Liver (tissue), 9 donors: ENCODE measurements around the gene UBXN4. TPM values are rescaled to one million over a fixed set of nuclear protein-coding genes. Genes with fewer than 3 reads are reported as not detected.

ENCODE experiments used
- DNase-seq: peaks from one replicate; pipeline ENCODE4 v3.0.0-alpha.2; 2017; ENCODE audit warnings: low spot score
- H3K27ac ChIP-seq, 2 donors: one replicate each; pipeline ENCODE4 v1.7.0; 2013; ENCODE audit warnings: inconsistent platforms in 2 of 2, low read length in 2 of 2, control low read depth in 1 of 2, low read depth in 1 of 2, mild to moderate bottlenecking in 1 of 2
- H3K27me3 ChIP-seq, 4 donors: one replicate each; pipeline versions ENCODE4 v1.6.1 to v1.7.0; 2013; ENCODE audit warnings: low read length in 3 of 4, inconsistent platforms in 1 of 4, mild to moderate bottlenecking in 1 of 4, moderate library complexity in 1 of 4; ENCODE audit not compliant: control insufficient read depth in 4 of 4, insufficient read depth in 4 of 4
- H3K36me3 ChIP-seq, 4 donors: one replicate each; pipeline versions ENCODE4 v1.6.1 to v1.7.0; 2013; ENCODE audit warnings: low read length in 3 of 4, mild to moderate bottlenecking in 3 of 4, low read depth in 1 of 4, moderate library complexity in 1 of 4; ENCODE audit not compliant: control insufficient read depth in 4 of 4, insufficient read depth in 3 of 4
- H3K4me1 ChIP-seq, 4 donors: one replicate each; pipeline versions ENCODE4 v1.6.1 to v1.7.0; 2013; ENCODE audit warnings: low read length in 3 of 4, mild to moderate bottlenecking in 3 of 4, moderate library complexity in 1 of 4; ENCODE audit not compliant: control insufficient read depth in 4 of 4, insufficient read depth in 4 of 4
- H3K4me3 ChIP-seq, 3 donors: one replicate each; pipeline versions ENCODE4 v1.6.1 to v1.7.0; 2013; ENCODE audit warnings: low read length in 3 of 3, control low read depth in 1 of 3, low read depth in 1 of 3, mild to moderate bottlenecking in 1 of 3
- H3K9ac ChIP-seq, 2 donors: one replicate each; pipeline ENCODE4 v1.7.0; 2013; ENCODE audit warnings: low read length in 2 of 2, mild to moderate bottlenecking in 2 of 2, moderate library complexity in 2 of 2, control low read depth in 1 of 2, low read depth in 1 of 2
- H3K9me3 ChIP-seq, 4 donors: one replicate each; pipeline versions ENCODE4 v1.6.1 to v1.7.0; 2013; ENCODE audit warnings: low read length in 3 of 4; ENCODE audit not compliant: control insufficient read depth in 4 of 4
- ATF3 ChIP-seq: IDR thresholded peaks from 2 replicates; pipeline ENCODE4 v1.6.1; 2016; ENCODE audit warnings: antibody characterized with exemption
- CTCF ChIP-seq: fragments of 150-350 bp; IDR thresholded peaks from 2 replicates; pipeline ENCODE4 v1.5.1; 2017; ENCODE audit warnings: improper control_type of control experiment, low read depth, low read length; ENCODE audit not compliant: missing input control
- FOXA1 ChIP-seq: IDR thresholded peaks from 2 replicates; pipeline ENCODE4 v1.6.1; 2016; ENCODE audit warnings: antibody characterized with exemption
- FOXA2 ChIP-seq: IDR thresholded peaks from 2 replicates; pipeline ENCODE4 v1.6.1; 2016; ENCODE audit warnings: antibody characterized with exemption
- HNF4G ChIP-seq: IDR thresholded peaks from 2 replicates; pipeline ENCODE4 v1.6.1; 2016; ENCODE audit warnings: antibody characterized with exemption
- MAX ChIP-seq: IDR thresholded peaks from 2 replicates; pipeline ENCODE4 v1.6.1; 2016; ENCODE audit warnings: antibody characterized with exemption
- NR2F2 ChIP-seq: IDR thresholded peaks from 2 replicates; pipeline ENCODE4 v1.6.1; 2016; ENCODE audit warnings: antibody characterized with exemption
- RAD21 ChIP-seq, 2 donors: IDR thresholded peaks; 2 replicates each; pipeline ENCODE4 v1.6.1; 2016; ENCODE audit warnings: antibody characterized with exemption in 2 of 2, mild to moderate bottlenecking in 2 of 2
- REST ChIP-seq: IDR thresholded peaks from 2 replicates; pipeline ENCODE4 v1.6.1; 2016; ENCODE audit warnings: antibody characterized with exemption, mild to moderate bottlenecking
- RXRA ChIP-seq, 2 donors: IDR thresholded peaks; 2 replicates each; pipeline ENCODE4 v1.6.1; 2017 to 2018; ENCODE audit warnings: antibody characterized with exemption in 2 of 2, mild to moderate bottlenecking in 1 of 2
- SP1 ChIP-seq: IDR thresholded peaks from 2 replicates; pipeline ENCODE4 v1.6.1; 2018; ENCODE audit warnings: antibody characterized with exemption, mild to moderate bottlenecking
- TAF1 ChIP-seq: conservative IDR thresholded peaks from 2 replicates; pipeline ENCODE4 v1.6.1; 2016; ENCODE audit warnings: antibody characterized with exemption, mild to moderate bottlenecking
- YY1 ChIP-seq: IDR thresholded peaks from 2 replicates; pipeline ENCODE4 v1.6.1; 2016; ENCODE audit warnings: antibody characterized with exemption, mild to moderate bottlenecking
- ZBTB33 ChIP-seq: IDR thresholded peaks from 2 replicates; pipeline ENCODE4 v1.6.1; 2016; ENCODE audit warnings: antibody characterized with exemption
- WGBS: extraction: QIAGEN DNeasy Blood & Tissue Kit; methylation state at CpG from one replicate; pipeline ENCODE4 v1.1.7; 2013; 5-methylcytosine and 5-hydroxymethylcytosine counted together
- polyA plus RNA-seq, 2 donors: library from polyadenylated mRNA; stranded (reverse) in 1 of 2; unstranded in 1 of 2; fragments of 200-250 nt in 1 of 2; fragments of >200 nt in 1 of 2; fragmentation: Nextera tagmentation in 1 of 2; extraction: Ambion mirVana in 1 of 2; gene quantifications; one replicate each; pipeline versions ENCODE4 v1.2.1 to v1.2.3, GENCODE V29; 2013 to 2015
- total RNA-seq, 2 donors: library from RNA; depleted of rRNA; stranded (reverse); fragments of >200 nt; gene quantifications; one replicate each; pipeline ENCODE4 v1.2.3, GENCODE V29; 2014
- donor health status: healthy.
- donor health status: healthy.
- donor health status: healthy.
- donor health status: healthy.
- donor health status: healthy.

The UBXN4 gene
- total and polyA plus RNA-seq, 4 donors = 46.5 to 172 (median 67.4) TPM

GRCh38 chr2:135698838-135699237 lies 42.8 kb upstream of the UBXN4 start:
- WGBS = 95% methylated on average over 2 of the region's 2 CpGs
- Histone ChIP-seq H3K4me3 (no peak overlapping the region), H3K27me3 (no peaks in the 10 kb centered on the region), H3K36me3 (no peaks in the 10 kb centered on the region), H3K4me1 (no peaks in the 10 kb centered on the region), H3K9me3 (no peaks in the 10 kb centered on the region), H3K27ac (no peak overlapping the region), H3K9ac (no peak overlapping the region)
- no peak for DNase-seq
- TF ChIP-seq TAF1 (no peak), HNF4G (no peak), FOXA2 (no peak), MAX (no peak), ATF3 (no peak), NR2F2 (no peak), YY1 (no peak), RXRA (IDR thresholded peaks at IDR 0.05) (no peak), REST (no peak), SP1 (no peak), ZBTB33 (no peak), FOXA1 (no peak), CTCF (no peak), RAD21 (IDR thresholded peaks at IDR 0.05) (no peak)

GRCh38 chr2:135701442-135701841 lies 40.2 kb upstream of the UBXN4 start:
- Histone ChIP-seq H3K4me1 (no peaks in the 10 kb centered on the region), H3K27me3 (no peaks in the 10 kb centered on the region), H3K27ac (no peak overlapping the region), H3K36me3 (no peaks in the 10 kb centered on the region), H3K9me3 (no peaks in the 10 kb centered on the region), H3K4me3 (no peak overlapping the region), H3K9ac (no peak overlapping the region)
- WGBS = 94% methylated on average over 2 of the region's 2 CpGs
- no peak for TF ChIP-seq YY1
- no peak for TF ChIP-seq ATF3
- no peak for DNase-seq
